HG03442 (cell line): ENCODE results near the gene SLC22A13.
"Not testable (repeated sequence)": the region's sequence is repeated elsewhere in the genome, so short reads cannot be mapped to it uniquely, and the experiment has no call there.

Experiments used
- ATAC-seq: cut with Tn5 transposase; IDR thresholded peaks from one replicate; pipeline ENCODE4 v1.9.1; 2021; ENCODE audit warnings: mild to moderate bottlenecking, moderate library complexity; ENCODE audit not compliant: unreplicated experiment

The SLC22A13 gene

GRCh38 chr3:38297537-38297936 lies 31.9 kb downstream of the SLC22A13 start:
- no peak for ATAC-seq

DNA sequence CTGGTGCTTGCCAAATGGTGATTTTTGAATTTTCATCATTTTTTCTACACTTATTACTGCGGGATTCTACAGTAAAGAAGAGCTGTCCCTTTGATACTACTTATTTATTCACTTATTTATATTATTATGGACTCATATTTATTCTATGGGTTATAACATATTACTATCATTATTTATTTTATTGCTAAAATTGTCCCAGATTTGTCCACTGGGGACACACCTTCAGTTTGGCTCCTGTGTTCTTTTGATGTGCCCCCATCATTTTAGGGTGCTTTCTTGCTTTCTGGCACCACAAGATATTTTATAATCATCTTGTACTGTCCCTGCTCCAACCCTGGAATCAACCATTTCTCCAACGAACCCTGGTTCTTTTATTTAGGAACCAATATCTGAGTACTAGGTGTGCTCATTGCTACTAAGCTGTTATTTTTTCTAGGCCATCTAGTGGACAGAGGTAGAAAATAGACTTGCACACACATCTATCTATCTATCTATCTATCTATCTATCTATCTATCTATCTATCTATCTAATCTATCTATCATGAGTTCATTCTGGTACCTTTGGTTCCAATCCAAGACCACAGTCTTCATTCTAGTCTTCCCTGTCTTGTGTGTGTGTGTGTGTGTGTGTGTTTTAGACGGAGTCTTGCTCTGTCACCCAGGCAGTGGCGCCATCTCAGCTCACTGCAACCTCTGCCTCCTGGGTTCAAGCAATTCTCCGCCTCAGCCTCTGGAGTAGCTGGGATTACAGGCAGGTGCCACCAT lies 32.5 kb downstream of the SLC22A13 start:
- ATAC-seq, result peak; percentile 50

DNA sequence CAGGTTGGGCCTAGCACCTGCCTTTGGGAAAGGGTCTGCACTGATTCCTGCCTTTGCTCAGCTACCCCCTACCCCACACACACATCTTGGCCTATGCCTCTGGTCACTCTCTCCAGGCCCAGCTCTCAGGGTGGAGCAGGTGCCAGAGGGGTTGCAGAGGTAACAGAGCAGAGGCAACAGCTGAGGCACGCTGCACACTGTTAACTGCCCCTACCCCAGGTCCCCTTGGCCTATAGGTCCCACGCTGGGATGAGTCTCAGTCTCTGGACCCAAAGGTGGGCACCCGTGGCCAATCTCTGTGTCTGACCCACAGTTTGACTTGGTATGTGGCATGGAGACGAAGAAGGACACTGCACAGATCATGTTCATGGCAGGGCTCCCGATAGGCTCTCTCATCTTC lies 41.3 kb downstream of the SLC22A13 start:
- ATAC-seq, result no peak

DNA sequence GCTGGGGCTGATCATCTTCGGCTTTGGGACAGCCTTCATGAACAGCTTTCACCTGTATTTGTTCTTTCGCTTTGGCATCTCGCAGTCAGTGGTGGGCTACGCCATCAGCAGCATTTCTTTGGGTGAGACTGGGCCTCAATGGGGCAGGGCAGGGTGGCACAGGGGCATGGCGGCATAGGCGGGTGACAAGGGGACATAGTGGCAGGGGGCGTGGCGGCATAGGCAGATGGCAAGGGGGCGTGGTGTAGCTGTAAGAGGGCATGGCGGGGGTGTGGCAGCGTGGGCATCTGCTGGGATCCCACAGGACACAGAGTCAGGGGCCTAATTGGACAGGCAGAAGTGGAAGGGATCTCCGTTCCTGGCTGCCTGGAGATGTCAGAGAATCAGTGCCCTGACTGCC lies 42.0 kb downstream of the SLC22A13 start:
- ATAC-seq, result no peak

DNA sequence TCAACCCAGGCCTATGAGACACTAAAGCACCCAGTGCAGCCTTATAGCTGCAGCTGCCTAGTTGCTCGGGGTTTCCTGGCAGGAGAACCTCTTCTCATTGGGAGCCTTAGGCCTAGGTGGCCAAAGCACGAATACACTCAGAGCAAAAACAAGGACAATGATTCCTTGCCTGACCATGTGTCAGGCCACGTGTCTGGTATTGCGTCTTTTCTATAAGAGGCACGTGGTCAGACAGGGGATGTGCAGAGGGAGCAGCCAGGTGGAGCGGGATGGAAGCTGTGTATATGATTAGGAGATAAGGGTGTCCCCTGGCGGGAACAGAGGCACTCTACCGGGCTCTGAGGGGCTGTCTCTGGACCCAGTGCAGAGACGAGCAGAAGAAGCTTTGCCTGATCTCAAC lies 42.8 kb downstream of the SLC22A13 start:
- no peak for ATAC-seq

DNA sequence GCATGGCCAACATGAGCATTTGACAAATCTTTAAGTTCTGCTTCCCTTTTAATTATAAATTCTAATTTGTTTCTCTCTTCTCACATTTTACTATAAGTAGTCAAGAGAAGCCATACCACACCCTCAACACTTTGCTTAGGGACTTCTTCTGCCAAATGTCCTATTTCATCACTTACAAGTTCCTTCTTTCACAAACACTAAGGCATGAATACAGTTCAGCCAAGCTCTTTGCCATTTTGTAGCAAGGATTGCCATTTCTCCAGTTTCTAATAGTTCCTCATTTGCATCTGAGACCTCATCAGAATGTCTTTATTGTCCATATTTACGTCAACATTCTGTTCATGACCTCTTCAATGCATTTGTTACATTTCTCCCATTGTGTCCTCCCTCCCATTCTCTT lies 45.9 kb downstream of the SLC22A13 start:
- no peak for ATAC-seq

GRCh38 chr3:38311941-38312340 lies 46.3 kb downstream of the SLC22A13 start:
- ATAC-seq, result no peak

- no peak for ATAC-seq
Observed at GRCh38 chr3:38312356-38312755, 46.7 kb downstream of the SLC22A13 start.

GRCh38 chr3:38313263-38313662 lies 47.7 kb downstream of the SLC22A13 start:
- no peak for ATAC-seq

GRCh38 chr3:38313695-38314094 lies 48.1 kb downstream of the SLC22A13 start:
- ATAC-seq, result no peak

- no peak for ATAC-seq
Observed at GRCh38 chr3:38314112-38314763, 48.6 kb downstream of the SLC22A13 start.

DNA sequence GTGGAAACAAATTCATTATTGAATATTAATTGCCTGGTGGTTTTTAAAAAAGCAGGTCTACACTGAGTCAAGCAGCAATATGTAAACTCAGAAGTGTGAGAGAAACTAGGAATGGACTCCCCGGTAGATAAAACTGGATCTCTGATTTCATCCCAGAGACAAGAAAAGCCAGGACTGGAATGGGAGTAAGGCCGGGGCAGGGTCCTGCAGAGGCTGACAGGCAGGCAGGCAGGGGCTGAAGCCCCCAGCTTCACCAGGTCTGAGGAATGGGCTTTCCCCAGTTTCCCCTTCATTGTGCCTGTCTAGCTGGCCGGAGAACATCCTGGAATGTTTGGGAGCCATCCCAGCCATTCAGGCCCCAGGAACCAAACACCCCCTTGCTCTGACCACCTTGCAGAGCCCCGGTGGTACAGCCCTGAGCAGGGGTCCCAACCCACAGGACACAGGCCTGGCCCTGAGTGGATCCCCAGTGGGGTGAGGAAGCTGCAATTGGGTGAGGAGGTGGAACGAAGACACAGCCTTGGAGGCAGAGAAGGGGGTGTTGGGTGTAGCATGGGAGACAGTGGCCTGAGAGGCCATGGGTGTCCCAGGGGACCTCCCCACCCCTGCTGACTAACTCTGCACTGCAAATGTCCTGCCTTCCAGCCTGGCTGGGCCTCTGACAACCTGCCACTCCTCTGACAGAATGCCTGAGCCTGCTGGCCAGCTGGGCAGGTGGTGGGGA lies 49.3 kb downstream of the SLC22A13 start:
- no peak for ATAC-seq

DNA sequence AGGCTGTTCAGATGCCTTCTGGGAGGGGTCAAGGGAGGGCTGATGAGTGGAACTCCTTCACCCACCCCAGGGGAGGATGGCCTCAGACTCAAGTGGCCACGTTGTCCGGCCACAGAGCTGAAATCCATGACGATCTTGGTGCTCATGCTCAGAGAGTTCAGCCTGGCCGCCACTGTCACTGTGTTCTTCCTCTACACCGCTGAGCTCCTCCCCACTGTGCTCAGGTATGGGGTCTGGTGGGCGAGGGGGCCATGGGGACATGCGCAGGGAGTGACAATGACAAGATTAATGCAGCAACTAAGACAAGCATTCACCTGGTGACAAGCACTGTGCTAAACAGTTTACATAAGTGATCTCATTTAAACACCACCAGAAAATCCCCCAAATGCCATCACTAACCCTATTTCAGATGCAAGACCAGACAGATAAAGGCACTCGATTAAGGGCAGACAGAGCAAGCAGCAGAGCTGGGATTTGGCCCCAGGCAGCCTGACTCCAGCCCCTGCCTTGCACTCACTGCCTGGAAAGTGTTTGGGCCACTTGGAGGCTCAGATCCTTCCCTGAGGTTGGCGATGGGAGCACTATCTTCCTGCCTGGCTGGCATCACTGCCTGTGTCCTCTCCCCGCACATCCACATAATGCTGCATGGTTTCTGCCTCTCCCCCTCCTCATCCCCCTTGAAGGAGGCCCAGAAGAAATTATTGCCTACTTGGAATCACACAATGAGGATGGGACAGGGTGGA lies 50.0 kb downstream of the SLC22A13 start:
- ATAC-seq, result no peak

DNA sequence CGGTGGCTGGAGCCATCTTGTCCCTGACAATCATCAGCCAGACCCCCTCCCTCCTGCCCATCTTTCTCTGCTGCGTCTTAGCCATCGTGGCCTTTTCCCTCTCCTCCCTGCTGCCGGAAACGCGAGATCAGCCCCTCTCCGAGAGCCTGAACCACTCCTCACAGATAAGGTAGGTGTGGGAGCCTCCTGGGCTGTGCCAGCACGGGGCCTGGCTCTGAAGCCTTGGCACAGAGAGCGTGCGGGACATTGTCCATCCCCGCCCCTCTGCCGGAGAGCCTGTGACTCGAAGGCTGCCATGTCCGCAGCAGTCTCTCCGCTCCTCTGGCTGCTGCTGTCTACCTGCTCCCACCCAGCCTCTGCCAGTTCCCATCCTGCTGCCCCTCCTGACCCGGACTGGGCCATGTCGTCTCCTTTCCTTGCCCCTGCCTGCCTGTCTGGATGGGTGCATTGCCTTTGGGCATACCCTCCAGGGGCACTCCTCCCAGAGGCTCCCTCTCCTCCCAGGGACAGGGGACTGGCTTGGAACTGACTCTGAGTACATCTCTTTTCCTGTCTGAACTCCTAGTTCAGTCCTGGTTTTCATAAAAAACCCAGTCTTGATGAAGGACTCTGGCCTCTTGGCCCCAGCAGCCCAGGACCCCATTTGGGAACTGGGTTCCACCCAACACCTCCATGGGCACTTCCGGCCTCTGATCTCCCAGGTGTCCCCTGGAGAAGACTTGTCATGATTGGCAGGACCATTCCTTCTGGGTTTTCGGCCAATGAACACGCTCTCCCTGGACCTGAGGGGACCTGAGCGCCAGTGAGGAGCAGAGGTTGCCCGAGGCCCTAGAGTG lies 51.0 kb downstream of the SLC22A13 start:
- no peak for ATAC-seq

DNA sequence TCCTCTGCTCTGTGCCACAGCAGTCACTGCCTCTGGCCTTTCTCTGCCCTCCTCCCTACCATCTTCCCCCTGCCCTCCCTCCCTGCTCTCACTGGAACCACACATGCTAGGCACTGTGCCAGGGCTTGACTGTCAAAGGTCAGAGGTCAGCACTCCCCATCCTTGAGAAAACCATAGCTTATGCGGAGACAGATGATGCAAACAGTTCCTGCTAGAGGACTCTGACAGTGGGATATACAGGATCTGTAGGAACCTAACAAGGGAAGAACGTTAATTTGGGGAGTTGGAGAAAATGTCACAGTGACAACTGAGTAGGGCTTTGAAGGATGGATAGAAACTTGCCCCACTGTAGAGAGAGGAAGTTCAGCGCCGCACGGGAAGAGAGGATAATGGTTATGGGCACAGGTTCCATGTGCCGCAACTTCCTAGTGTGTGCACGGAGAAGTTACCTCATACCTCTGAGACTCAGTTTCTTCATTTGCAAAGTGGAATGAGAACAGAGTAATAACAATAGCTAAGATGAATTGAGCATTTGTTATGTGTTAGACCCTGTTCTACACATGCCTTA lies 51.7 kb downstream of the SLC22A13 start:
- ATAC-seq, result no peak

- ATAC-seq, result no peak
Observed at GRCh38 chr3:38318766-38319671, 53.4 kb downstream of the SLC22A13 start.

DNA sequence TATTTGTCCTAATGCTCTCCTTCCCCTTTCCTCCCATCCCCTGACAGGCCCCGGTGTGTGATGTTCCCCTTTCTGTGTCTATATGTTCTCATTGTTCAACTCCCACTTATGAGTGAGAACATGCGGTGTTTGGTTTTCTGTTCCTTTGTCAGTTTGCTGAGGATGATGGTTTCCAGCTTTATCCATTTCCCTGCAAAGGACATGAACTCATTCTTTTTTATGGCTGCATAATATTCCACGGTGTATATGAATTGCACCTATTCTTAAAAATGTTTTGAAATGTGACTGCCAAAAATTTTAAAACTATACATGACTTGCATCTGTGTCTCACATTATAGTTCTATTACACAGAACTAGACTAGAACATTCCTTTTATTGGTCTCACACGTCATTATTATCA lies 55.0 kb downstream of the SLC22A13 start:
- not testable (repeated sequence) for ATAC-seq

GRCh38 chr3:38323060-38323459 lies 57.4 kb downstream of the SLC22A13 start:
- ATAC-seq, result no peak

DNA sequence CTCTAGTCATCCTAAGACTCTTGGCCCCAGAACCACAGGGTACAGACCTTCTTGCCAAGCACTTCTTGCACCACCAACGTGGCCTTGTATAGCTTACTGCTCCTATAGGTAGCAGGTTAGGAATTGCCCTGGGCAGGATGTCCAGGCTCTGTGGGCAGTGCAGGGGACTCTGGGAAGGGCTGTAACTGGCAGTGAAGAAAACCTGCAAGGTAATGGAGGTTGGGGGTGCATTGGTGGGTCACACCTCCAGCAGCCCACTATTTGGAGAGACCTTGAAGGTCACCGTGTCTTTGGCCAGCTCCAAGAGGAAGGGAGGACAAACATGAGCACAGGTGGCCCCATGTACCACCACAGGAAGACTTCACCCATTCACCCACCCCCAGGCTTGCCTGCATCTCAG lies 59.6 kb downstream of the SLC22A13 start:
- no peak for ATAC-seq
